Panc1 (cell line): ENCODE results near the gene UBXN1. TPM values are rescaled to one million over a fixed set of nuclear protein-coding genes. Genes with fewer than 3 reads are reported as not detected.
A peak's percentile ranks its signal among the peaks of the same experiment; 100 is the strongest.
"Not testable (repeated sequence)": the region's sequence is repeated elsewhere in the genome, so short reads cannot be mapped to it uniquely, and the experiment has no call there.

Experiments
- ATAC-seq: fragments of 200-7000 bp; cut with Tn5 transposase; 2 replicates; pipeline ENCODE4 v1.9.1; 2020; ENCODE audit warnings: mild to moderate bottlenecking, moderate library complexity
- BruUV-seq: library from RNA; stranded (reverse); fragments of 400-500 nt; replicated peaks from 2 replicates; lab custom pipeline; 2021; lab: Mats Ljungman, UMichigan
- CTCF ChIA-PET: fragments of 300-600 bp; sonication (Branson Sonifier 250); formaldehyde crosslinking; loops from one replicate; lab custom pipeline; 2022; ENCODE audit warnings: antibody characterized with exemption; lab: Charles Lee
- POLR2A ChIA-PET: fragments of 300-600 bp; sonication (Branson Sonifier 250); formaldehyde crosslinking; loops from one replicate; lab custom pipeline; 2022; ENCODE audit warnings: antibody characterized with exemption; lab: Charles Lee
- DNase-seq: peaks from one replicate; pipeline ENCODE4 v3.0.0-alpha.2; 2010; ENCODE audit warnings: low read depth, low spot score
- H3K27ac ChIP-seq: 2 replicates; pipeline ENCODE4 v1.5.1; 2011; ENCODE audit warnings: mild to moderate bottlenecking, low read length, inconsistent platforms
- H3K27me3 ChIP-seq: fragments of 200-500 bp; sonication (Bioruptor generic); 2 replicates; pipeline ENCODE4 v1.6.0; 2014; ENCODE audit warnings: low read length, inconsistent platforms; ENCODE audit not compliant: control insufficient read depth, insufficient read depth
- H3K36me3 ChIP-seq: fragments of 200-500 bp; sonication (Bioruptor generic); 2 replicates; pipeline ENCODE4 v1.5.1; 2014; ENCODE audit warnings: inconsistent platforms, mild to moderate bottlenecking, low read length, moderate library complexity; ENCODE audit not compliant: control insufficient read depth, insufficient read depth
- H3K4me1 ChIP-seq: 2 replicates; pipeline ENCODE4 v1.5.1; 2011; ENCODE audit warnings: inconsistent platforms, mild to moderate bottlenecking, low read length, moderate library complexity; ENCODE audit not compliant: control insufficient read depth, insufficient read depth
- H3K4me3 ChIP-seq, 2 experiments: 2 replicates each; pipeline ENCODE4 v1.5.1; 2011 to 2012; ENCODE audit warnings: low read depth in 2 of 2, low read length in 2 of 2, mild to moderate bottlenecking in 2 of 2, inconsistent platforms in 1 of 2, moderate library complexity in 1 of 2
- H3K9me3 ChIP-seq: fragments of 200-500 bp; sonication (Bioruptor generic); 2 replicates; pipeline ENCODE4 v1.5.1; 2014; ENCODE audit warnings: low read depth, mild to moderate bottlenecking, inconsistent platforms, low read length, moderate library complexity; ENCODE audit not compliant: control insufficient read depth, insufficient read depth
- CTCF ChIP-seq: fragments of 450-650 bp; IDR thresholded peaks from 2 replicates; pipeline ENCODE4 v1.5.1; 2017; ENCODE audit warnings: mild to moderate bottlenecking
- POLR2AphosphoS5 ChIP-seq: IDR thresholded peaks from 2 replicates; pipeline ENCODE4 v1.6.1; 2012; ENCODE audit warnings: mild to moderate bottlenecking, low read depth, low read length, moderate library complexity
- REST ChIP-seq, 2 experiments: IDR thresholded peaks; 2 replicates each; pipeline ENCODE4 v1.6.1; 2011 to 2012; ENCODE audit warnings: low read depth in 2 of 2, control low read depth in 1 of 2, low read length in 1 of 2, mild to moderate bottlenecking in 1 of 2, moderate library complexity in 1 of 2; ENCODE audit not compliant: insufficient read depth in 1 of 2
- SIN3A ChIP-seq: IDR thresholded peaks from 2 replicates; pipeline ENCODE4 v1.6.1; 2012; ENCODE audit warnings: low read depth, mild to moderate bottlenecking, low read length, moderate library complexity, borderline replicate concordance; ENCODE audit not compliant: insufficient read depth
- TCF7L2 ChIP-seq: IDR thresholded peaks from 2 replicates; pipeline ENCODE4 v1.6.1; 2011; ENCODE audit warnings: mild to moderate bottlenecking, low read depth, low read length, inconsistent platforms
- in situ Hi-C: cut with HindIII; loops from 2 replicates; pipeline ENCODE4 v1.10.0; 2016; ENCODE audit warnings: low sequenced_read_pairs, low pct_unique_long_range_greater_than_20kb
- intact Hi-C: fragments of 100-400 bp; cut with micrococcal nuclease; formaldehyde crosslinking; loops from one replicate; pipeline ENCODE4 v1.10.0; 2022; ENCODE audit not compliant: unreplicated experiment
- total RNA-seq: library from RNA; stranded (reverse); gene quantifications from one replicate; pipeline ENCODE4 v1.2.1, GENCODE V29; 2021; ENCODE audit not compliant: unreplicated experiment

The UBXN1 gene
- total RNA-seq, 1 experiment from 2014 or later, result 105 TPM

GRCh38 chr11:62676698-62677097 is 2.2 kb downstream of the UBXN1 start:
- DNase-seq, result no peak
- H3K36me3 ChIP-seq, result no peaks in the 10 kb centered on the region; the same call in 1 of the 2 replicates

GRCh38 chr11:62675415-62675814 is 3.5 kb downstream of the UBXN1 start:
- POLR2A ChIA-PET, result interaction anchor here (0.6 kb wide), 1 partner anchor 8 kb away, joined by 3 read pairs; no protein-coding TSS in a partner anchor
- DNase-seq, H3K4me3 ChIP-seq, intact Hi-C loops, CTCF ChIA-PET, H3K27me3 ChIP-seq, H3K27ac ChIP-seq, in situ Hi-C loops, ATAC-seq, H3K36me3 ChIP-seq, H3K9me3 ChIP-seq, BruUV-seq: not testable (repeated sequence)
- peaks cover 19% of the 10 kb centered on the region for H3K4me1 ChIP-seq

More at GRCh38 chr11:62676698-62677097, 2.2 kb downstream of the UBXN1 start:
- BruUV-seq, result no TSS peak
- ATAC-seq, result no peak
- ChIA-PET CTCF (no interaction called here), POLR2A (interaction anchor here (1.4 kb wide), 1 partner anchor 10 kb away, joined by 4 read pairs; no protein-coding TSS in a partner anchor)
- H3K27ac ChIP-seq, result no peak overlapping the region
- H3K27me3 ChIP-seq, result no peaks in the 10 kb centered on the region
- intact Hi-C loops, result no loop called here
- H3K9me3 ChIP-seq, result no peaks in the 10 kb centered on the region
- TF ChIP-seq CTCF, result no peak
- no peak for TF ChIP-seq POLR2AphosphoS5
- no peak for TF ChIP-seq SIN3A
- no peak for TF ChIP-seq REST (IDR thresholded peaks at IDR 0.05; ENCODE audit: insufficient read depth in 1 of 2, low read depth in 2 of 2, low read length in 1 of 2)
- no peak for TF ChIP-seq TCF7L2
- peaks cover 19% of the 10 kb centered on the region for H3K4me1 ChIP-seq
- no peak overlapping the region for H3K4me3 ChIP-seq
- in situ Hi-C loops, result no loop called here

- no peaks in the 10 kb centered on the region for H3K27me3 ChIP-seq
- peak overlapping the region; percentile 93 for H3K27ac ChIP-seq
- H3K9me3 ChIP-seq, result no peaks in the 10 kb centered on the region
- BruUV-seq, result no TSS peak
- H3K4me1 ChIP-seq, result peaks cover 31% of the 10 kb centered on the region
- no peak for TF ChIP-seq CTCF
- no peak for TF ChIP-seq POLR2AphosphoS5
- TF ChIP-seq REST (IDR thresholded peaks at IDR 0.05; ENCODE audit: insufficient read depth in 1 of 2, low read depth in 2 of 2, low read length in 1 of 2), result no peak
- TF ChIP-seq SIN3A, result no peak
- no peak for TF ChIP-seq TCF7L2
- in situ Hi-C loops, result no loop called here
- intact Hi-C loops, result no loop called here
- CTCF ChIA-PET, result no interaction called here
- ATAC-seq (no peak), DNase-seq (no peak)
- peak overlapping the region; percentile 78 to 89 for H3K4me3 ChIP-seq
- no peaks in the 10 kb centered on the region; the same call in 1 of the 2 replicates for H3K36me3 ChIP-seq
- POLR2A ChIA-PET, result interaction anchor here (0.7 to 1.2 kb wide), 2 partner anchors 8 to 53 kb away, joined by 3 to 4 read pairs; partner anchors contain the start of genes C11orf98 and CSKMT
Measured at GRCh38 chr11:62673196-62673525, 5.7 kb downstream of the UBXN1 start.
